Suprapubic skin (tissue), 4 donors: ENCODE results near the gene NUCB1. TPM values are rescaled to one million over a fixed set of nuclear protein-coding genes. Genes with fewer than 3 reads are reported as not detected.

Source experiments
- DNase-seq, 2 donors: peaks; one replicate each; pipeline ENCODE4 v3.0.0-alpha.2; 2019; ENCODE audit warnings: low spot score in 2 of 2
- H3K27ac ChIP-seq: fragments of 200-600 bp; sonication (generic); one replicate; pipeline ENCODE4 v1.5.1; 2019
- H3K27me3 ChIP-seq: fragments of 200-600 bp; sonication (generic); one replicate; pipeline ENCODE4 v1.5.1; 2019
- H3K36me3 ChIP-seq: fragments of 200-600 bp; sonication (generic); one replicate; pipeline ENCODE4 v1.5.1; 2019
- H3K4me1 ChIP-seq: fragments of 200-600 bp; sonication (generic); one replicate; pipeline ENCODE4 v1.5.1; 2019
- H3K4me3 ChIP-seq: fragments of 200-600 bp; sonication (generic); one replicate; pipeline ENCODE4 v1.5.1; 2019; ENCODE audit warnings: mild to moderate bottlenecking
- H3K9me3 ChIP-seq: fragments of 200-600 bp; sonication (generic); one replicate; pipeline ENCODE4 v1.5.1; 2019
- EP300 ChIP-seq: sonication (generic); formaldehyde crosslinking; IDR thresholded peaks from one replicate; pipeline ENCODE4 v1.6.1; 2017; ENCODE audit warnings: antibody characterized with exemption
- POLR2A ChIP-seq, 2 donors: fragments of 450-650 bp; IDR thresholded peaks; one replicate each; pipeline ENCODE4 v1.6.1; 2017; ENCODE audit warnings: antibody characterized with exemption in 2 of 2, mild to moderate bottlenecking in 2 of 2, moderate library complexity in 2 of 2
- POLR2AphosphoS5 ChIP-seq, 3 donors: sonication (generic); formaldehyde crosslinking; IDR thresholded peaks; one replicate each; pipeline ENCODE4 v1.6.1; 2017; ENCODE audit warnings: antibody characterized with exemption in 3 of 3
- WGBS: methylation state at CpG from one replicate; pipeline ENCODE4 v1.1.5; 2018; 5-methylcytosine and 5-hydroxymethylcytosine counted together
- total RNA-seq, 4 donors: library from RNA; depleted of rRNA; stranded (reverse); fragments of >200 nt; gene quantifications; one replicate each; pipeline ENCODE4 v1.1.0, GENCODE V29; 2016
- TF ChIP-seq, protein P1 (sequence below), 2 donors: fragments of 200-600 bp in 1 of 2; fragments of 450-650 bp in 1 of 2; sonication (generic) in 1 of 2; IDR thresholded peaks; one replicate each; pipeline ENCODE4 v1.5.1; 2016 to 2019; ENCODE audit warnings: antibody characterized with exemption in 2 of 2, mild to moderate bottlenecking in 1 of 2, moderate library complexity in 1 of 2

NUCB1 gene
- total RNA-seq, 4 donors from 2014 or later, result 132 to 220 (median 204) TPM

- H3K9me3 ChIP-seq, result no peaks in the 10 kb centered on the region
- H3K4me1 ChIP-seq, result no peaks in the 10 kb centered on the region
- no peaks in the 10 kb centered on the region for H3K27me3 ChIP-seq
- no peak overlapping the region for H3K4me3 ChIP-seq
- TF ChIP-seq POLR2A (IDR thresholded peaks at IDR 0.05), result no peak
- TF ChIP-seq EP300, result no peak
- TF ChIP-seq, protein P1, sequence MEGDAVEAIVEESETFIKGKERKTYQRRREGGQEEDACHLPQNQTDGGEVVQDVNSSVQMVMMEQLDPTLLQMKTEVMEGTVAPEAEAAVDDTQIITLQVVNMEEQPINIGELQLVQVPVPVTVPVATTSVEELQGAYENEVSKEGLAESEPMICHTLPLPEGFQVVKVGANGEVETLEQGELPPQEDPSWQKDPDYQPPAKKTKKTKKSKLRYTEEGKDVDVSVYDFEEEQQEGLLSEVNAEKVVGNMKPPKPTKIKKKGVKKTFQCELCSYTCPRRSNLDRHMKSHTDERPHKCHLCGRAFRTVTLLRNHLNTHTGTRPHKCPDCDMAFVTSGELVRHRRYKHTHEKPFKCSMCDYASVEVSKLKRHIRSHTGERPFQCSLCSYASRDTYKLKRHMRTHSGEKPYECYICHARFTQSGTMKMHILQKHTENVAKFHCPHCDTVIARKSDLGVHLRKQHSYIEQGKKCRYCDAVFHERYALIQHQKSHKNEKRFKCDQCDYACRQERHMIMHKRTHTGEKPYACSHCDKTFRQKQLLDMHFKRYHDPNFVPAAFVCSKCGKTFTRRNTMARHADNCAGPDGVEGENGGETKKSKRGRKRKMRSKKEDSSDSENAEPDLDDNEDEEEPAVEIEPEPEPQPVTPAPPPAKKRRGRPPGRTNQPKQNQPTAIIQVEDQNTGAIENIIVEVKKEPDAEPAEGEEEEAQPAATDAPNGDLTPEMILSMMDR (IDR thresholded peaks at IDR 0.05), result no peak
- no peak for TF ChIP-seq POLR2AphosphoS5 (IDR thresholded peaks at IDR 0.05)
- WGBS, result 79% methylated on average over 2 of the region's 2 CpGs
- H3K27ac ChIP-seq, result no peak overlapping the region
- DNase-seq, result no peak
- H3K36me3 ChIP-seq, result no peaks in the 10 kb centered on the region
These were observed 45.7 kb downstream of the NUCB1 start for GRCh38 chr19:48945817-48946216.

DNA sequence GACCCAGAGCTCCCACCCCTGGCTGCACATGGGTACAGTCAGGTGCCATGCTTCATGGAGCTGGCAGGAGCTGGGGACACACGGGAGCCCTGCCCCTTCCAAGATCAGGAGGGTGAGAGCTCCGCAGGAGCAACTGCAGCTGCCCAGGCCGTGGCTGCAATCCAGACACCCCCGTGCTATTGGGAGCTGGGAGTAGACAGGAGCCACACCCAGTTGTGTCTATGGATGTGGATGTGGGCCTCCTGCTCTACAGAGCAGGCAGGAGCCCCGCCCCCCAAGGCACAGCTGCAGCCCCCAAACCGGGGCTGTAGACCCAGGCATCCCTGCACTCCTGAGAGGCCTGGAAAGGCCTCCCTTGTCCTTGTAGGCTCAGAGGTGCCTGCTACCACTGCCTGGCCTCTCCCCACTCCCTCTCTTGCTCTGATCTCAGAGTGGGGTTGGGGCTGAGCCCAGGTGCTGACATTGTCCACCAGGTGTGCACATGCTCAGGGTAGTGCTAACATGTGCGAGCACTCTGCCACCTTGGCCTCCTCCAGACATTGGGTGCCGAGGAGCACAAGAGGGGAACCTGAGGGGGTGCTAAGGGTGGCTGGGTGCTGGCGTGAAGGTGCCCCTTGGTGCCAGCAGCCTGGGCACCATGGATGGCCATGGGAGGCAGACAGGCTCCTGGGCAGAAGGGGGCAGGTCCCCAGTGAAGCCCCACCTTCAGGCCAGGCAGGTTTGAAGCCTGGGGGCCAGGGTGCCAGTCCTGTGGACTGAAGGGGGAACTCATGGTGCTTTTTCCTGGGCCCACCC, 46.5 kb downstream of the NUCB1 start:
- Histone ChIP-seq H3K36me3 (no peaks in the 10 kb centered on the region), H3K4me3 (no peak overlapping the region), H3K9me3 (no peaks in the 10 kb centered on the region), H3K27ac (no peak overlapping the region), H3K4me1 (no peaks in the 10 kb centered on the region), H3K27me3 (no peaks in the 10 kb centered on the region)
- no peak for DNase-seq
- TF ChIP-seq POLR2A (IDR thresholded peaks at IDR 0.05) (no peak), EP300 (no peak), POLR2AphosphoS5 (IDR thresholded peaks at IDR 0.05) (no peak)
- TF ChIP-seq, protein P1 (IDR thresholded peaks at IDR 0.05), result no peak
- 40% methylated on average over 1 of the region's 9 CpGs for WGBS

- WGBS, result 88% methylated on average over 3 of the region's 3 CpGs
- no peaks in the 10 kb centered on the region for H3K36me3 ChIP-seq
- no peak for DNase-seq
- H3K4me3 ChIP-seq, result no peak overlapping the region
- no peaks in the 10 kb centered on the region for H3K4me1 ChIP-seq
- TF ChIP-seq, protein P1 (IDR thresholded peaks at IDR 0.05), result no peak
- TF ChIP-seq EP300, result no peak
- TF ChIP-seq POLR2AphosphoS5 (IDR thresholded peaks at IDR 0.05), result no peak
- no peak for TF ChIP-seq POLR2A (IDR thresholded peaks at IDR 0.05)
- H3K9me3 ChIP-seq, result no peaks in the 10 kb centered on the region
- H3K27me3 ChIP-seq, result no peaks in the 10 kb centered on the region
- H3K27ac ChIP-seq, result no peak overlapping the region
These were observed 47.1 kb downstream of the NUCB1 start for GRCh38 chr19:48947258-48947542.

DNA sequence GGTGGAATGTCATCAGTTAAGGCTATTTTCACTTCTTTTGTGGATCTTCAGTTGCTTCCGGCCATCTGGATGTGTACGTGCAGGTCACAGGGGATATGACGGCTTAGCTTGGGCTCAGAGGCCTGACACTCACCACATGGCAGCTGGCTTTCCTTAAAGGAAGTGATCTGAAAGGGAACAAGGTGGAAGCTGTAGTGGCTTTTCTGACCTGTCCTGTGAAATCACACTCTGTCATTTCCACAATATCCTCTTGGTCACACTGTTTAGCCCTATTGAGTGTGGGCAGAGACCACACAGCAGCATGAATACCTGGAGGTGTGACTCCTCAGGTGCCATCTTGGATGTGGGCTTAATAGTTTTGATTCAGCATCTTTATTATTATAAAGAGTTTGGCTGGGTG, 50.0 kb downstream of the NUCB1 start:
- H3K9me3 ChIP-seq, result no peaks in the 10 kb centered on the region
- no peak overlapping the region for H3K27ac ChIP-seq
- DNase-seq, result no peak
- H3K27me3 ChIP-seq, result no peaks in the 10 kb centered on the region
- TF ChIP-seq POLR2A (IDR thresholded peaks at IDR 0.05), result no peak
- TF ChIP-seq, protein P1 (IDR thresholded peaks at IDR 0.05), result no peak
- TF ChIP-seq POLR2AphosphoS5 (IDR thresholded peaks at IDR 0.05), result no peak
- TF ChIP-seq EP300, result no peak
- H3K4me1 ChIP-seq, result peaks cover 6% of the 10 kb centered on the region
- no peaks in the 10 kb centered on the region for H3K36me3 ChIP-seq
- WGBS, result 66% methylated on average over 3 of the region's 3 CpGs
- no peak overlapping the region for H3K4me3 ChIP-seq

- H3K36me3 ChIP-seq, result no peaks in the 10 kb centered on the region
- no peak overlapping the region for H3K27ac ChIP-seq
- TF ChIP-seq, protein P1 (IDR thresholded peaks at IDR 0.05), result no peak
- TF ChIP-seq POLR2AphosphoS5 (IDR thresholded peaks at IDR 0.05) (no peak), EP300 (no peak), POLR2A (IDR thresholded peaks at IDR 0.05) (no peak)
- no peaks in the 10 kb centered on the region for H3K9me3 ChIP-seq
- H3K4me1 ChIP-seq, result peaks cover 14% of the 10 kb centered on the region
- 65% methylated on average over 9 of the region's 9 CpGs for WGBS
- no peak for DNase-seq
- no peaks in the 10 kb centered on the region for H3K27me3 ChIP-seq
- H3K4me3 ChIP-seq, result no peak overlapping the region
These were observed 50.9 kb downstream of the NUCB1 start for GRCh38 chr19:48950830-48951519.
